Cardiac fibroblast (primary cell): ENCODE data around the gene CAPN14.

Experiments
- DNase-seq, 2 donors: peaks; one replicate each; pipeline versions ENCODE4 v3.0.0 to v3.0.0-alpha.2; 2010; ENCODE audit warnings: low read depth in 2 of 2
- H3K4me3 ChIP-seq, 2 donors: replicated peaks in 1 of 2; 1 replicate in 1 of 2; 2 replicates in 1 of 2; pipeline ENCODE4 v1.5.1; 2011; ENCODE audit warnings: low read depth in 2 of 2, low read length in 2 of 2, mild to moderate bottlenecking in 2 of 2, moderate library complexity in 1 of 2
- CTCF ChIP-seq: IDR thresholded peaks from one replicate; pipeline ENCODE4 v1.5.1; 2011; ENCODE audit warnings: low read depth, mild to moderate bottlenecking, low read length, inconsistent platforms

The CAPN14 gene

DNA sequence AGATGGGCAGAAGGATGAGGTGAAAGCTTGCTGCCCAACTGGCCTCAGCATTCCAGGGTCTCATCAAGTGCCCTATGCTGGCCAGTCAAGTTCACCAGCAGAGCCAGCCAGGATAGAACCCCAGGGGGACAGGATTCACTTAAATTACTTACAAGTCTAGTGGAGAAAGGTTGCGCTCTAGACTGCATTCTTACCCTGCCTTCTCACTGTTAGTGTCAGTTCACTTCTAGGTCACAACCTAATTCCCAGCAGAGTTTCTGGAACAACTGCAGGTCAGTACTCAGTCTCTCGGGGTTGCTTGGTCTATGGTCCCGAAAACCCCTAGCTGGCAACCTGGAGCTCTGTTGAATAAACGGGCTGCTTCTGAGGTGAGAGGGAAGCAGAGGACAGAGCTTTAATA lies 46.2 kb downstream of the CAPN14 start:
- DNase-seq, result no peak
- H3K4me3 ChIP-seq, result no peak overlapping the region
- no peak for TF ChIP-seq CTCF

- H3K4me3 ChIP-seq, result no peak overlapping the region
- DNase-seq, result peak; percentile 72 to 73
- TF ChIP-seq CTCF, result peak; percentile 91
Observed at GRCh38 chr2:31170071-31170698, 47.1 kb downstream of the CAPN14 start.

GRCh38 chr2:31168291-31168690 lies 49.0 kb downstream of the CAPN14 start:
- TF ChIP-seq CTCF, result no peak
- DNase-seq, result peak in 1 of 2 donors; percentile 3
- no peak overlapping the region for H3K4me3 ChIP-seq

DNA sequence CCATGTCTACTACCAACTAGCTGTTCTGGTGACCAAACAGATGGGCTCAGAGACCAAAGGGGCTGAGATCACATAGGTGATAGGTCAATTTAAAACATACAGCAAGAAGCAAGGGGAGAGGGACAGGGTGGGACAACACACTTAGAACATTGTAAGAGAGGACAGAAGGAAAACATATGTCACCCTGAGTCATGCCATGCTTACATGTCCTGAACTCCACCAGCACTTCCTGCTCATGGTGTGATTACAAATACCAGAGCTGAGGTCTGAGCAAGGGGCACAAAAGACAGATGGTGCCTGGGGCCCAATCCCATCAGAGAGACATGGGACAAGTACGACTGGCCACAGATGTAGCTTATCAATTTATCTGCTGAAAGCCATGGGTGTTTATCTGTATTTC lies 50.4 kb downstream of the CAPN14 start:
- no peak for TF ChIP-seq CTCF
- H3K4me3 ChIP-seq, result no peak overlapping the region
- no peak for DNase-seq

DNA sequence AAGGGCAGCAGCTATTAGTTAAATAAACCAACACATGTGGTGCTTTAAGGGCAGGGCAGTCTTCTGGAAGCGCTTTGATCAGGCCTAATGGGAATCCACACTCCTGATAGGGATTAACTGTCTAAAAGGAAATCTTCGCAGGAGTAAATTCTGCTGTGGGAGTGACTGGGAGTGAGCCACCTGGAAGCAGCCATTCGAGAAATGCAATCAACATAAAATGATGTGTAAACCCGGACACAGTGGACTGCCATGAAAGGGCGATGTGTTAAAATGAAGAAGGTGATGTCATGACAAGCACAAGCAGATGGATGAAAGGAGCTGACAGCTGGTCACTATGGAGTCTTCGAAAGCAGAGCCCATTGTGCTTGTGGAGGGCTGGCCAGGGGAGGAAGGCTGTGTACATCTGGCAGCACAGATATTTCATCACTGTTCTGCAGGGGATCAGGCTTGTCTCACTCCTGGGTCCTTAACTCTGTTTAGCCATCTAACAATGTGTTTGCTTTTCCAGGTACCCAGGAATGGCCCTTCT lies 54.2 kb downstream of the CAPN14 start:
- TF ChIP-seq CTCF, result no peak

DNA sequence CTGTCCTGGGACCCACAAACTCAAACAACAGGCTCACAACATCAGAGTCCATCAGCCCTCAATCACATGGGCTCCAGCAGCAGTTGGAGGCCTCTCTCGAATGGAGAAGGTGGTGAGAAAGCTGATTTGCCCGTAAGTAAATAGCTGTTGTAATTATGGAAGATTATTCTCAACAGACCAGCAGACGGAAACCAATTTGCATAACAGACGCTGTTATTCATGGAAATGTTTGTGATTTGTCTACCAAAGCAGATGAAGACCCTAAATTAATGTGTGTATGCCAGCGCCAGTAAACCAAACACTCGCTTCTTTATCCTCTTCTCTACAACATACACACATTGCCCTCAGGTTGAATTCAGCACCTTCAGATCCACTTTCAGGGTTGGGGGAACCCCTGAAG lies 55.7 kb downstream of the CAPN14 start:
- no peak overlapping the region for H3K4me3 ChIP-seq
- no peak for TF ChIP-seq CTCF
- no peak for DNase-seq

More for the DNA sequence above, 54.2 kb downstream of the CAPN14 start:
- no peak for DNase-seq
- no peak overlapping the region for H3K4me3 ChIP-seq

GRCh38 chr2:31151501-31151900 lies 65.8 kb downstream of the CAPN14 start:
- H3K4me3 ChIP-seq, result no peak overlapping the region
- no peak for TF ChIP-seq CTCF
- no peak for DNase-seq
